ENCODE measurements around the gene ATXN3L. TPM values are rescaled to one million over a fixed set of nuclear protein-coding genes. Genes with fewer than 3 reads are reported as not detected.

ATXN3L gene
- total and polyA plus RNA-seq, 2 of the 8 experiments (the other 6 are each of a cell fraction or from before 2014, with no cell fraction given), result not detected

DNA sequence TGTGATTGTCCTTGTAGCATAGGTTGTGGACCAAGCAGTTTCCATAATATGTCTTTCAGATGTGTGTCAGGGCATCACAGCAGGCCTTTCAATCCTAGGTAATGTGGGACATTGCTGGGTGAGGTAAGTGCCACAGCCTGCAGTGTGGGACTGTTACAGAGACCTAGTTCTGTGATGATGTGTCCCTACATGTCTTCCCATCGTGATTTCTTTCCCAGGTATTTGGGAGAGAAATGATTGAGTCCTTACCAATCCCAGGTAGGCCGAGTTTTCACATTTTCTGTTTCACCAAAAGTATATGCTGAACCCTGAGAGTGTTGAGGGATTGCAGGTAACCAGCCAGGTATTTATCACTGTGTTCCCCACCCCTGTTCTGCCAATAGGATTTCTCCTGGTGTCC, 10.6 kb upstream of the ATXN3L start (continued):
- no peak for TF ChIP-seq SIN3A (conservative IDR thresholded peaks at IDR 0.05 in 1 of 2, IDR thresholded peaks at IDR 0.05 in 1 of 2; ENCODE audit: low read depth in 1 of 2, low read length in 2 of 2)
- TF ChIP-seq MAFK (IDR thresholded peaks at IDR 0.05; ENCODE audit: low read depth, low read length), result no peak
